RKO (cell line): Measurements from ENCODE around the gene SON.
A peak's percentile ranks its signal among the peaks of the same experiment; 100 is the strongest.
"Not testable (repeated sequence)": the region's sequence is repeated elsewhere in the genome, so short reads cannot be mapped to it uniquely, and the experiment has no call there.

ENCODE experiments used
- DNase-seq: peaks from one replicate; pipeline ENCODE4 v3.0.0-alpha.2; 2016; ENCODE audit warnings: low spot score

The SON gene

DNA sequence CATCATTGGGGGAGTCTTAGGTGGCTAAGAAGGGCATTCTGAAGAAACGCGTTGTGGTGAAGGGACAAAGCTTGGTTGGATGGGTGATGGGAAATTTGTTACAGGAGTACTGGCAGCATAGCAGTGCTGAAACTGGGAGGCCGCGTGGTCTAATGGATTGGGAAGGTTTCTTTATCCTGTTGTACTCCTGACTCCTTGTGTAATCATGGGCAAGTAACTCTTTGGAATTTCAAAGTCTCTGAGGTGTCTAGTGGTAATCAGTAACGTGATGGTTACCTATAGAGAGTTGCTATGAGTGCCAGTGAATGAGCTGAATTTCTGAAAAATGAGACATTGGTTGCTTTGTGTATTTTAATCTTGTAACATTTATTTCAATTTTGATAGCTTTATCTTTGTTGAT, 27.2 kb downstream of the SON start:
- DNase-seq: no peak

- no peak for DNase-seq
Measured at GRCh38 chr21:33572350-33572749, 29.5 kb downstream of the SON start.

GRCh38 chr21:33576741-33577141, 33.9 kb downstream of the SON start:
- DNase-seq: not testable (repeated sequence)

GRCh38 chr21:33578214-33578613, 35.4 kb downstream of the SON start:
- no peak for DNase-seq

- peak; percentile 66 for DNase-seq
Measured at GRCh38 chr21:33578959-33579542, 36.2 kb downstream of the SON start.

DNA sequence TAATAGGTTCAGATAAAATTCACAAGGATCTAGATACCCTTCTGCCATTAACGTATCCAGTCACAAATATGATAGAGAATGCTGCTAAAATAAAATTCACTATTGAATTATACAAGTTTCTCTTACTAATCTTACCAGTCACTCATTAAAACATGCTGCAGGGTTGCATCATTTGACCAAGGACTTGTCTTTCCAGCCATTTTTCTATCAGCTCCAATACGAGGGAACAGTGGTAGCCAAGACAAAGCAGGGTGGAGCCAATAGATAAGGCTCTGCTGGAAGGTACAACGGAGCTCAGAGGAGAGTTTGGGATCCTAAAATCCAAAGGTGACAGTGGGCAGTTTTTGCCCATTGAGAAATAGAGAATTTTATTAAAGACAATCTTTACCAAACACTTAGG, 41.6 kb downstream of the SON start:
- no peak for DNase-seq

GRCh38 chr21:33586927-33587326, 44.1 kb downstream of the SON start:
- no peak for DNase-seq

DNA sequence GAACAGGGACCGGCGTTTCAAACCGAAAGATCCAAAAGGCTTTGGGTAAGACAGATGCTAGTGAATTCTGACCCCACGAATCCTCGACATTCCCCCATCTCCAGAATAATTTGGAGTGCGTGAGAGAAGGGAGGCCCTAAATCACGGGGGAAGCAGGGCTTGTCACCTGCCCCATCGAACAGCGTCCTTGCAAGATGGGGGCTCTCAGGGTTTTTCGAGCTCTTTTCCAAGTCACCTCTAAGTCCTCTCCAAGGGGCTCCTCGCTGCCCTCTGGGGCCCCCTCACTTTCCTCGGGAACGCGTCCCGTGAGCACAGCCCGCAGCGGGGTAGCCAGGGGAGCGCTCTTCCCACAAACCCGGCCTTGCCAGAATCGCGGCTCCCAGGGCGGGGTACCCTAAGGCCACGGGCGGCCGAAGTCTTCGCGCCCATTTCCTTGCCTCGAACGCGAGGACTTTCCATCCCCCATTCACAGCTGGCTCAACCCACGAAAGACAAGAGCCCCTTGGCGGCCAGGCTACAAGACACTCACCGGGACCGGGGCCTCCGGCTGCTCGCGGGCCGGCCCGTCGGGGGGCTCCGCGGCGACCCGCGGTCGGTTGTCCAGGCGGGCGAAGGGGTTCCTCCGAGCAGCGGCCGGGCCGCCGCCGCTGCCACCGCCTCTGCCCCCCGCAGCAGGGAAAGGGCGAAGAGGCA, 45.1 kb downstream of the SON start:
- DNase-seq: peak; percentile 52

GRCh38 chr21:33588485-33589335, 45.9 kb downstream of the SON start, which contains the start of gene DONSON:
DONSON (minus strand) TSS chr21:33588684; CDS start chr21:33588641, 43 bp downstream.
- peak; percentile 86 for DNase-seq

- no peak for DNase-seq
Measured at GRCh38 chr21:33598051-33598450, 55.2 kb downstream of the SON start.

- DNase-seq: no peak
Measured at GRCh38 chr21:33608559-33608958, 65.7 kb downstream of the SON start.

- DNase-seq: no peak
Measured at GRCh38 chr21:33611006-33611744, 68.3 kb downstream of the SON start.

GRCh38 chr21:33617565-33617964, 74.7 kb downstream of the SON start:
- not testable (repeated sequence) for DNase-seq

- no peak for DNase-seq
Measured at GRCh38 chr21:33618407-33618806, 75.6 kb downstream of the SON start.

GRCh38 chr21:33619726-33620125, 76.9 kb downstream of the SON start:
- DNase-seq: no peak

- DNase-seq: no peak
Measured at GRCh38 chr21:33622253-33622652, 79.4 kb downstream of the SON start.

- not testable (repeated sequence) for DNase-seq
Measured at GRCh38 chr21:33626151-33626550, 83.3 kb downstream of the SON start.
